ENCODE measurements around the gene TEX44.

Gene TEX44

DNA sequence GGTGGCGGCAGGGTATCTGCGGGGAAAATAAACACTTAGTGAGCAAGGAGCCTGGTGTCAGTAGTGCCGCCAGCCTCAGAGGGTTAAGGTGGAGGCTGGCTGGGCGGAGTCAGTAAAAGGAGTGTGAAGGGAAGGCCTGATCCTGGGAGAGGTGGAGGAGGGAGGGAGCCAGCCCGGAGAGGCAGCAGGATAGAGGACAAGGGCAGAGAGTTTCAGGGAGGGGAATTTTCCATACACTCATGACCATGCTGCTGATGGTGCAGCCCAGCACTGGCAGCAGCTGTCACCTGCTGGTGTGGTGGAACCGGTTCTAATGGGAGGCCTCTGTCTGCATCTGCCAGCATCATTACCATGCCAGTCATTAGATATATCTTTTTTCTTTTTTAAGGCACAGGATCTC is 2.0 kb upstream of the TEX44 start:
- no peaks in the 10 kb centered on the region for H3K27me3 ChIP-seq
- TF ChIP-seq CTCF (IDR thresholded peaks at IDR 0.05; ENCODE audit: low read depth, low read length): no peak
- no peaks in the 10 kb centered on the region for H3K36me3 ChIP-seq
- no peaks in the 10 kb centered on the region for H3K9me3 ChIP-seq
- DNase-seq: no peak
- no peak overlapping the region for H3K4me3 ChIP-seq (ENCODE audit: low read depth, low read length)
- peaks cover 10% of the 10 kb centered on the region for H3K4me1 ChIP-seq

DNA sequence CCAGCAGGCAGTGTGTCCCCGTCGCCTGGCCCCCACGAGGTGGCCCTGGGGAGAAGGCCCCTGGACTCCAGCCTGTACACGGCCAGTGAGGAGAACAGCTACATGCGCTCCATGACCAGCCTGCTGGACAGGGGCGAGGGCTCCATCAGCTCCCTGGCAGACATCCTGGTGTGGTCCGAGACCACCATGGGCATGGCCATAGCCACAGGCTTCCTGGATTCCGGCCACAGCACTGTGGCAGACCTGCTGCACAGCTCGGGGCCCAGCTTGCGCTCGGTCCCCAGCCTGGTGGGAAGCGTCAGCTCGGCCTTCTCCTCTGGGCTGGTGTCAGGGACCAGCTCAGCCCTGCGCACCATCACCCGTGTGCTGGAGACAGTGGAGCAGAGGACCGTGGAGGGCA is 1.0 kb downstream of the TEX44 start:
- DNase-seq: no peak
- TF ChIP-seq CTCF (IDR thresholded peaks at IDR 0.05; ENCODE audit: low read depth, low read length): no peak
- H3K4me3 ChIP-seq (ENCODE audit: low read depth, low read length): no peak overlapping the region
- peaks cover 10% of the 10 kb centered on the region for H3K4me1 ChIP-seq
- H3K36me3 ChIP-seq: no peaks in the 10 kb centered on the region
- H3K27me3 ChIP-seq: no peaks in the 10 kb centered on the region
- H3K9me3 ChIP-seq: no peaks in the 10 kb centered on the region

DNA sequence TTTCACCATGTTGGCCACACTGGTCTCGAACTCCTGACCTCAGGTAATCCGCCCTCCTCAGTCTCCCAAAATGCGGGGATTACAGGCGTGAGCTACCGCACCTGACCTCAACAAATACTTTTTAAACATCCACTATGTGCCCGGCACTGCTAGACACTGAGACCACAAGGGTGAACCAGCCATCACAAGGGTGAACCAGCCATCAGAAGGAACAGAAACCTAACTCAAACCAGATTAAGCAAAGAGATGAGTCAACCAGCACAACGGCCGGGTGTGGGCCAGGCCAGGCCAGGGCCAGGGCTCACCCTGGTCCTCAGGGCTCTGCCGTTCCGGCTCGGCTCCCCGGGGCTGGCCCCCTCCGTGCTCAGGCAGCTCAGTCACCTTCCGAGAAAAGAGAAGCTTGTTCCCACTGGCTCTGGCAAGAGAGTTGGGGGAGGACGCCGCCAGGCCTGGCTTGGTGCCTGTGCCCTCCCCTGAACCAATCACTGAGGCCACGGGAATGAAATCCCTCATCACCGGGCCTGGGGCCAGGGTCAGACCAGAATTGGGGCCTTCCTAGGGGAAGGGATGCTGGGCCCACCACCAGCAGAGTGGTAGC is 4.4 kb downstream of the TEX44 start:
- Histone ChIP-seq H3K27me3 (no peaks in the 10 kb centered on the region), H3K4me3 (ENCODE audit: low read depth, low read length) (no peak overlapping the region), H3K36me3 (no peaks in the 10 kb centered on the region), H3K9me3 (no peaks in the 10 kb centered on the region), H3K4me1 (peaks cover 10% of the 10 kb centered on the region)
- no peak for TF ChIP-seq CTCF (IDR thresholded peaks at IDR 0.05; ENCODE audit: low read depth, low read length)
- no peak for DNase-seq

- no peaks in the 10 kb centered on the region for H3K9me3 ChIP-seq
- no peak for TF ChIP-seq CTCF (IDR thresholded peaks at IDR 0.05; ENCODE audit: low read depth, low read length)
These were observed 5.0 kb downstream of the TEX44 start for GRCh38 chr2:231597627-231598026.

DNA sequence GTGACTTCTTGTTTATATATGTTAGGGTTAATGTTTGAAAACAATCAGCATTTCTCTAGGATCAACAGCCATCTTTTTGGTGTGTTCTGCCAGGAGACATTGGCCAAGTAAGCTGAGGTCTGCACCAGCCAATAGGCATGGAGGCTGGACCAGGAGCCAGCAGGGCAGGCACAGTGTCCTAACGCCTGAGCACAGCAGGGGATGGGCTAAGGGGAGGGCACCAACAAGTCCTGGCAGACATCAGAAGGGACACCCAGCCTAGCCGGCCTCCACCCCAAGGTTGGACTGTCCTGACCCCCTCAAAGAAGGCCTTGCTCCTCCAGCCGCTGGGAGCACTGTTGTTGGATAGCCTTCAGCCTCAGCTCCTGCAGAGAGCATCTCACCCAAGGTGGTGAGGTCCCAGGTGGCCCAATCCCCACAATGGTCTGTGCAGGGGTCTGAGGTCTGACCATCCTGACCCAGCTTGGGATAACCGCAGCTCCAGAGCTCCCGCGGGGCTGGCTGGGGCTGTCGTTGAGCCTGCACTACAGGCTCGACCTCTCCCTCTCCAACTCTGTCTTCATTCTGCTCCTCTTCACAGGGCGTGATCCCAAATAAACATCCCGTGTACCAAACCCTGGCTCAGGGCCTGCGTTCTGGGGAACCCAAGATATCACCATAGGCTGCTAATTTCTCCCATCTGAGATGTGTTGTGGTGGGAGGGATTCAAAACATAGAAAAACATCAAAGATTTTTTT is 8.1 kb downstream of the TEX44 start:
- Histone ChIP-seq H3K4me3 (ENCODE audit: low read depth, low read length) (no peak overlapping the region), H3K27me3 (no peaks in the 10 kb centered on the region), H3K36me3 (no peaks in the 10 kb centered on the region), H3K4me1 (peaks cover 24% of the 10 kb centered on the region), H3K9me3 (no peaks in the 10 kb centered on the region)
- no peak for TF ChIP-seq CTCF (IDR thresholded peaks at IDR 0.05; ENCODE audit: low read depth, low read length)
- DNase-seq: no peak

More at GRCh38 chr2:231597627-231598026, 5.0 kb downstream of the TEX44 start:
- H3K36me3 ChIP-seq: no peaks in the 10 kb centered on the region
- H3K27me3 ChIP-seq: no peaks in the 10 kb centered on the region
- no peak for DNase-seq
- peaks cover 11% of the 10 kb centered on the region for H3K4me1 ChIP-seq
- no peak overlapping the region for H3K4me3 ChIP-seq (ENCODE audit: low read depth, low read length)
